K562 (cell line): ENCODE results near the gene BCKDHB. TPM values are rescaled to one million over a fixed set of nuclear protein-coding genes. Genes with fewer than 3 reads are reported as not detected.

Source experiments
- ATAC-seq: fragments of 200-7000 bp; cut with Tn5 transposase; 3 replicates; pipeline ENCODE4 v1.9.1; 2020; ENCODE audit warnings: moderate library complexity
- BruUV-seq: library from RNA; stranded (reverse); fragments of 400-500 nt; replicated peaks from 2 replicates; lab custom pipeline; 2021; lab: Mats Ljungman, UMichigan
- CTCF ChIA-PET: fragments of 300-600 bp; formaldehyde crosslinking; extraction: SDS; loops from one replicate; lab custom pipeline; 2021; ENCODE audit warnings: low intra/inter-chr PET ratio; lab: Yijun Ruan, JAX
- POLR2A ChIA-PET: fragments of 300-600, 350-650 bp; sonication (Branson Sonifier 250); formaldehyde crosslinking; extraction: SDS; loops from one replicate; lab custom pipeline; 2021; ENCODE audit warnings: antibody characterized with exemption, inconsistent platforms; lab: Yijun Ruan, JAX
- DNase-seq, 4 experiments: peaks; one replicate each; pipeline versions ENCODE4 v3.0.0 to v3.0.0-alpha.2; 2011 to 2018; ENCODE audit warnings: low spot score in 3 of 4, mixed read lengths in 3 of 4; ENCODE audit errors: extremely low read depth in 1 of 4
- FAIRE-seq: peaks from 2 replicates; lab custom pipeline; 2011; peaks lifted over from hg19 to GRCh38; lab: Jason Lieb, UNC
- H2AFZ ChIP-seq: 2 replicates; pipeline ENCODE4 v1.6.0; 2011; ENCODE audit warnings: low read depth, low read length, control low read depth, inconsistent platforms
- H3K27ac ChIP-seq: fragments of 200-600 bp; 3 replicates; pipeline ENCODE4 v1.8.0; 2011; ENCODE audit warnings: low read depth, mild to moderate bottlenecking, control low read depth, inconsistent platforms, low read length, moderate library complexity, mixed read lengths; ENCODE audit errors: extremely low read depth
- H3K27me3 ChIP-seq, 2 experiments: fragments of 300-600 bp in 1 of 2; 2 replicates in 1 of 2; 3 replicates in 1 of 2; pipeline versions ENCODE4 v1.6.0 to v1.8.0; 2011; ENCODE audit warnings: inconsistent platforms in 2 of 2, low read length in 2 of 2, mild to moderate bottlenecking in 1 of 2, mixed read lengths in 1 of 2, moderate library complexity in 1 of 2; ENCODE audit not compliant: control insufficient read depth in 2 of 2, insufficient read depth in 2 of 2
- H3K36me3 ChIP-seq: fragments of 300-600 bp; 3 replicates; pipeline ENCODE4 v1.8.0; 2011; ENCODE audit warnings: mild to moderate bottlenecking, low read length, inconsistent platforms; ENCODE audit not compliant: control insufficient read depth, insufficient read depth
- H3K4me1 ChIP-seq, 2 experiments: fragments of 200-600 bp in 1 of 2; replicated peaks in 1 of 2; 2 replicates in 1 of 2; 3 replicates in 1 of 2; pipeline versions ENCODE4 v1.5.1 to v1.8.0; 2011; ENCODE audit warnings: inconsistent platforms in 2 of 2, low read length in 2 of 2, mild to moderate bottlenecking in 1 of 2, mixed read lengths in 1 of 2, moderate library complexity in 1 of 2; ENCODE audit not compliant: control insufficient read depth in 2 of 2, insufficient read depth in 2 of 2
- H3K4me2 ChIP-seq: 2 replicates; pipeline ENCODE4 v1.6.1; 2011; ENCODE audit warnings: low read length, control low read depth, inconsistent platforms, mixed read lengths; ENCODE audit not compliant: insufficient read depth
- H3K4me3 ChIP-seq: fragments of 200-600 bp; sonication (generic), shearing (Covaris generic); 2 replicates; pipeline ENCODE4 v1.5.1; 2016; ENCODE audit warnings: control low read depth, inconsistent platforms
- H3K79me2 ChIP-seq: fragments of 200-600 bp; 3 replicates; pipeline ENCODE4 v1.8.0; 2011; ENCODE audit warnings: low read length, inconsistent platforms; ENCODE audit not compliant: control insufficient read depth, insufficient read depth
- H3K9ac ChIP-seq, 2 experiments: 2 replicates each; pipeline versions ENCODE4 v1.6.0 to v1.6.1; 2011; ENCODE audit warnings: low read depth in 2 of 2, low read length in 2 of 2, control low read depth in 1 of 2, inconsistent platforms in 1 of 2, mild to moderate bottlenecking in 1 of 2, mixed read lengths in 1 of 2; ENCODE audit not compliant: insufficient read depth in 1 of 2
- H3K9me1 ChIP-seq: one replicate; pipeline ENCODE4 v1.6.0; 2011; ENCODE audit warnings: inconsistent platforms, mild to moderate bottlenecking, low read length, moderate library complexity; ENCODE audit not compliant: control insufficient read depth, insufficient read depth
- H3K9me3 ChIP-seq: replicated peaks from 2 replicates; pipeline ENCODE4 v1.5.1; 2011; ENCODE audit warnings: low read depth, low read length, inconsistent platforms; ENCODE audit not compliant: control insufficient read depth, insufficient read depth
- H4K20me1 ChIP-seq: replicated peaks from 2 replicates; pipeline ENCODE4 v1.6.1; 2011; ENCODE audit warnings: low read length, inconsistent platforms, mixed read lengths; ENCODE audit not compliant: control insufficient read depth, insufficient read depth
- BHLHE40 ChIP-seq: IDR thresholded peaks from 2 replicates; pipeline ENCODE4 v1.6.1; 2011; ENCODE audit warnings: low read length, improper control_type of control experiment
- C11orf30 ChIP-seq: fragments of 450-650 bp; IDR thresholded peaks from 2 replicates; pipeline ENCODE4 v1.6.1; 2016; ENCODE audit warnings: low read depth, mild to moderate bottlenecking
- MAFG ChIP-seq: fragments of 450-650 bp; conservative IDR thresholded peaks from 2 replicates; pipeline ENCODE4 v1.6.1; 2016; ENCODE audit warnings: missing genetic modification characterization, missing compliant biosample characterization
- NFE2 ChIP-seq: IDR thresholded peaks from 2 replicates; pipeline ENCODE4 v1.6.1; 2014; ENCODE audit warnings: antibody characterized with exemption, low read depth
- SMARCA5 ChIP-seq: fragments of 450-650 bp; IDR thresholded peaks from 2 replicates; pipeline ENCODE4 v1.6.1; 2016
- ZNF212 ChIP-seq: fragments of 450-650 bp; formaldehyde crosslinking; IDR thresholded peaks from 2 replicates; pipeline ENCODE4 v1.4.0; 2020; ENCODE audit warnings: mild to moderate bottlenecking
- ZNF316 ChIP-seq: fragments of 450-650 bp; IDR thresholded peaks from 2 replicates; pipeline ENCODE4 v1.6.1; 2016
- WGBS: fragments of 100-300 bp; shearing (Covaris generic); methylation state at CpG from one replicate; pipeline ENCODE4 v1.1.6; 2016; ENCODE audit warnings: low coverage, mixed read lengths; ENCODE audit not compliant: insufficient coverage; ENCODE audit errors: missing lambda C conversion rate; 5-methylcytosine and 5-hydroxymethylcytosine counted together
- in situ Hi-C: fragments of 300-500 bp; cut with MboI; formaldehyde crosslinking; loops from 4 replicates; pipeline ENCODE4 v1.15.0; 2018; ENCODE audit warnings: inconsistent platforms, mixed read lengths
- intact Hi-C: fragments of 100-400 bp; cut with micrococcal nuclease; formaldehyde crosslinking; loops from 2 replicates; pipeline ENCODE4 v1.14.2; 2022
- polyA plus RNA-seq, 8 experiments: library from polyadenylated mRNA; depleted of rRNA in 4 of 8; stranded (reverse) in 5 of 8; unstranded in 3 of 8; fragments of >200 nt; fragmentation: Nextera tagmentation in 2 of 8; fragmentation: Illumina TruSeq in 1 of 8; extraction: Ambion mirVana in 2 of 8; extraction: Trizol in 1 of 8; gene quantifications; 2 replicates each; pipeline versions ENCODE4 v1.2.1 to v1.2.3, GENCODE V29; 2011 to 2014; ENCODE audit warnings: inconsistent platforms in 1 of 8, missing spikeins in 1 of 8
- total RNA-seq, 7 experiments: library from RNA; depleted of rRNA in 6 of 7; stranded (reverse); fragments of >200 nt in 6 of 7; fragmentation: Illumina TruSeq in 2 of 7; extraction: Trizol in 2 of 7; gene quantifications; 2 replicates each; pipeline versions ENCODE4 v1.2.1 to v1.2.3, GENCODE V29; 2011 to 2021; ENCODE audit warnings: low replicate concordance in 1 of 7
- TF ChIP-seq, protein P1 (sequence below): fragments of 250-450 bp; sonication (Bioruptor Pico); IDR thresholded peaks from 2 replicates; pipeline ENCODE4 v1.5.0; 2020; ENCODE audit warnings: mild to moderate bottlenecking

The BCKDHB gene
- total and polyA plus RNA-seq, 9 of the 15 experiments (the other 6 are each of a cell fraction or from before 2014, with no cell fraction given), result 4.1 to 23.7 (median 7.5) TPM

DNA sequence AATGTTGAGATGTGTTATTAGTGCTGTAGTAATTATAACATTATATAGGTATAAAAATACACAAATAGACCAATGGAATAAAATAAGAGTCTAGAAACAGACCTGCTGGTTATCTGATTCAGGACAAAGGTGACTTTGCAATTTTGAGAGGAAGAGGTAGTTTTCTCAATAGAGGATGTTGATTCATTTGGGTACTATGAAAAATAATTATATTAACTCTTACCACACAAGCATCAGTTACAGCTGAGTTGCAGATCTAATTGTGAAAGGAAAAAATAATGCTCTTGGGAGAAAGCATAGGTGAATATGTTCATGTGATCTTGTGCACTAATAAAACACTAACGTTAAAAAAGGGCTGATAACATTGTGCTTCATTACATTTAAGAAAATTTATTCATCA is 103.0 kb downstream of the BCKDHB start:
- no peaks in the 10 kb centered on the region for H3K27me3 ChIP-seq
- 25% methylated on average over 1 of the region's 1 CpG for WGBS
- ChIA-PET POLR2A (no interaction called here), CTCF (no interaction called here)
- no peak for DNase-seq
- TF ChIP-seq SMARCA5 (no peak), C11orf30 (0 out of 2 replicates have a peak, but pooled peaks have one; percentile 22), NFE2 (no peak; the same call in 1 of the 2 replicates), ZNF316 (0 out of 2 replicates have a peak, but pooled peaks have one; percentile 2), BHLHE40 (no peak), ZNF212 (CRISPR knock-in tag) (no peak), MAFG (peak; percentile 63)
- TF ChIP-seq, protein P1, sequence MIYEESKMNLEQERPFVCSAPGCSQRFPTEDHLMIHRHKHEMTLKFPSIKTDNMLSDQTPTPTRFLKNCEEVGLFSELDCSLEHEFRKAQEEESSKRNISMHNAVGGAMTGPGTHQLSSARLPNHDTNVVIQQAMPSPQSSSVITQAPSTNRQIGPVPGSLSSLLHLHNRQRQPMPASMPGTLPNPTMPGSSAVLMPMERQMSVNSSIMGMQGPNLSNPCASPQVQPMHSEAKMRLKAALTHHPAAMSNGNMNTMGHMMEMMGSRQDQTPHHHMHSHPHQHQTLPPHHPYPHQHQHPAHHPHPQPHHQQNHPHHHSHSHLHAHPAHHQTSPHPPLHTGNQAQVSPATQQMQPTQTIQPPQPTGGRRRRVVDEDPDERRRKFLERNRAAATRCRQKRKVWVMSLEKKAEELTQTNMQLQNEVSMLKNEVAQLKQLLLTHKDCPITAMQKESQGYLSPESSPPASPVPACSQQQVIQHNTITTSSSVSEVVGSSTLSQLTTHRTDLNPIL (CRISPR knock-in tag), result no peak
- H3K27ac ChIP-seq, result no peak overlapping the region
- no peak overlapping the region for H3K4me2 ChIP-seq
- H4K20me1 ChIP-seq, result no peaks in the 10 kb centered on the region
- H3K9me3 ChIP-seq, result no peaks in the 10 kb centered on the region
- H3K79me2 ChIP-seq, result no peaks in the 10 kb centered on the region
- no peak overlapping the region for H3K4me3 ChIP-seq
- H2AFZ ChIP-seq, result no peak overlapping the region
- ATAC-seq, result no peak
- no peaks in the 10 kb centered on the region for H3K36me3 ChIP-seq
- no TSS peak for BruUV-seq
- H3K9ac ChIP-seq, result no peak overlapping the region
- H3K4me1 ChIP-seq, result no peaks in the 10 kb centered on the region
- H3K9me1 ChIP-seq, result no peaks in the 10 kb centered on the region
- in situ Hi-C loops (loop anchor here (10.0 kb wide), 1 partner anchor 235 kb away; no protein-coding TSS in a partner anchor), intact Hi-C loops (no loop called here)
- FAIRE-seq, result no peak
